GM18907 (cell line): Measurements from ENCODE around the gene PRM1.

Experiments used
- ATAC-seq: cut with Tn5 transposase; IDR thresholded peaks from one replicate; pipeline ENCODE4 v1.9.1; 2021; ENCODE audit warnings: mild to moderate bottlenecking, moderate library complexity; ENCODE audit not compliant: unreplicated experiment

Gene PRM1, protein sequence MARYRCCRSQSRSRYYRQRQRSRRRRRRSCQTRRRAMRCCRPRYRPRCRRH

DNA sequence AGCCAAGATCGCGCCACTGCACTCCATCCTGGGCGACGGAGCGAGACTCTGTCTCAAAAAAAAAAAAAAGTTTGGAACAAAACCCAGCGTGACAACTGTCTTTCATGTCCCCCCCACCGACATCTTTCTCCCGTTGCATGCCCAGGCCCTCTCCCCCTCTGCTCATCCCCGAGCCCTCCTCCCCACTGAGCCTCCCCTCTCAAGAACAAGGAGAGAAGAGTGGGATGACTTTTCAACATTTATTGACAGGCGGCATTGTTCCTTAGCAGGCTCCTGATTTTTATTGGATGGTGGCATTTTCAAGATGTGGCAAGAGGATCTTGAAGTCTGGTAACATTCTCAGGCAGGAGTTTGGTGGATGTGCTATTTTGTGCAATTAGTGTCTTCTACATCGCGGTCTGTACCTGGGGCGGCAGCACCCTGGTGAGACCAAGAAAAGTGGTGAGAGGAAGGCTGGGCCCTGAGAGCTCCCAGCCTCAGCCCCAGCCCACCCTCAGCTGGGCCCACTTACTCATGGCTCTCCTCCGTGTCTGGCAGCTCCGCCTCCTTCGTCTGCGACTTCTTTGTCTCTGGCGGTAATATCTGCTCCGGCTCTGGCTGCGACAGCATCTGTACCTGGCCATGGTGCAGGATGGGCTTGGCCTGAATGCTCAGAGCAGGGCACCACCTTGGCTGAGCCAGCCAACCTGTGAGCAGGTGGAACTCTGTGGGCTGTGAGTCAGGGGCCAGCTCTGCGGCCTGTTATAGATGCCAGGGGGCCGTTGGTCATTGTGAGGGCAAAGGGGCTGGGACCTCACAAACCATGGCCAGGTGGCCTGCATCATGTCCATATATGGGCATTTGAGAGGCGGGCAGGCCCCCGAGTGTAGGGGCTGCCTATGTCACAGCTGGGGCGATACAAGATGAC lies at the start of gene PRM1:
PRM1 (minus strand) TSS at position 715 of the 907 bp plus-strand sequence; CDS start at position 623, 92 bp downstream.
- ATAC-seq, result no peak

DNA sequence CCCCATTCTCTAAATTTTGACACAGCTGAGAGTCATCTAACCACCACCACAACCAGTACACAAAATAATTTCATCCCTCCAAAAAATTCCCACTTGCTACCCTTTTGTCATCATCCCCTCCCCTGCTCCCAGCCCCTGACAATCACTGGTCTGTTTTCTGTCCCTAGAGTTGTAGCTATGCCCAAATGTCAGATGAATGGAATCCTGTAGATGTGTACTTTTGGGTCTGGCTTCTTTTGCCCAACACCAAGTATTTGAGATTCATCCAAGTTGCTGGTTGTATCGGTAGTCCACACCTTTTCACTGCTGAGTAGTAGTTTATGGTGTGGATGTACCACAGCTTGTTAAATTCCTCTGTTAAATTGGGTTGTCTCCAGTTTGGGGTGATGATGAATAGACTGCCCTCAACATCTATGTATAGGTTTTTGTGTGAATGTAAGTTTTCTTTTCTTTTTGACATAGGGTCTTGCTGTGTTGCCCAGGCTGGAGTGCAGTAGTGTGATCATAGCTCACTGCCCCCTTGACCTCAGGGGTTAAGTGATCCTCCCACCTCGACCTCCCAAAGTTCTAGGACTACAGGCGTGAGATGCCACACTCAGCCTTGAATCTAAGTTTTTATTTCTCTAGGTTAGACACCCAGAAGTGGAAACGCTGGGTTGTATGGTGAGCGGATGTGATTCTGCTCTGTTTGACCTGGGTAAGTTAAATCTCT lies 49.6 kb upstream of the PRM1 start:
- ATAC-seq, result no peak

GRCh38 chr16:11329891-11330290 lies 48.8 kb upstream of the PRM1 start:
- no peak for ATAC-seq

DNA sequence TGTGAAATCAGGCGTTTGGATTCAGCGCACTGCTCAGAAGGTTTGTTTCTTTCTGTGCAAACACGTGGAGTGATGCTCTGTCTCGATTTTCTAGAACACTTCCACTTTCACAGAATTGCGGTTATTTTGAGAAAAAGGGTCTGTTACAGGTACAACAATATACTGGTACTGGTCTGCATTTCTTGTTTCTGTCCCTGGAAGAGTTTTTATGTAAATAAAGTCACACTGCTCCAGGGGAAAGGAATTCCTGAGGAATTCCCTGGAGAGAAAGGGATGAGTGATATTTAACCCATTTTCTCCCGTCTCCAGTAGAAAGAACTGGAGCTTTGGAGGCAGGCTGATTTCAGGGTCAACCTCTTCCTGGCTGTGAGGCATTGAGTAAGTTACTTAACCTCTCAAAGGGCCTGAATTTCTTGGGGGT lies 48.0 kb upstream of the PRM1 start:
- ATAC-seq, result peak; percentile 28

DNA sequence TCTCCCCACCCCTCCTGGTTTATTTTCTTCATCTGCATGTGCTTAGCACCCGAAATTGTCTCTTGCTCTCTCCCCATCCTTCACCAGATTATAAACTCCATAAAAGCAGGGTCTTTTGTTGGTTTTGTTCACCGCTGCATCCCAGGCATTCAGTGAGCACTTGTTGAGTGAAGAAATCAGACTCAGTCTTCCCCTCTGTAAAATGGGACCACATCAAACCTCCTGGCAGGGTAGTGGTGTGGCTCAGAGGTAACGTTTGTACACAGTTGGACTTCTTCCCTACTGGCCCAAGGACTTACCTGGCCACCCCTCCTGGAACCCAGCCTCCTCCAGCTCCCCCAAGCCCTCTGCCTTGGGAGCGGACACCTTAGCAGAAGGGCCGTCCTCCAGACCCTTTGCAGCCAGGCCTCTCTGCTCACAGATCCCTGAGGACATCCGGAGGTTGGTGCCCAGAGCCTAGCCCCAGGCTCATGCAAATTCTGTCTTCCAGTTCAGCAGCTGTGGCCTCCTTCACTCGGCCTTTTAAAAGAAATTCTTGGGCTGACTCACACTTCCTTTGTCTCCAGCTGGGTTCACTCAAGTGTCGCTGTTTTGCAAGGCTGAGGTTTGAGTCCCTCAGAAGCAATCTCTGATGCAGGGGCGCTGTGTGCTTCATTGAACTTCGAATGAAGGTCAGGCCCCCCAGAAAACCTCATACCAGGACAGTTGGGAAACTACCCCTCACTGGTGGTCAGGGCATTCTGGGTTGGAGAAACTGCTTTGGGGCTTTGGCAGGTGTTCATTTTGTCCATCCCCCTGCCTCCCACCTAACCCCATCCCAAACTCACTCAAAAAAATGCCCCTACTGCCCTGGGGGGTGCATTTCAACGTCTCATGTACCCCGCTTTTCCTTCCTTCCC lies 47.3 kb upstream of the PRM1 start:
- peak; percentile 71 for ATAC-seq

GRCh38 chr16:11327277-11328171 lies 46.4 kb upstream of the PRM1 start:
- ATAC-seq, result peak; percentile 38

DNA sequence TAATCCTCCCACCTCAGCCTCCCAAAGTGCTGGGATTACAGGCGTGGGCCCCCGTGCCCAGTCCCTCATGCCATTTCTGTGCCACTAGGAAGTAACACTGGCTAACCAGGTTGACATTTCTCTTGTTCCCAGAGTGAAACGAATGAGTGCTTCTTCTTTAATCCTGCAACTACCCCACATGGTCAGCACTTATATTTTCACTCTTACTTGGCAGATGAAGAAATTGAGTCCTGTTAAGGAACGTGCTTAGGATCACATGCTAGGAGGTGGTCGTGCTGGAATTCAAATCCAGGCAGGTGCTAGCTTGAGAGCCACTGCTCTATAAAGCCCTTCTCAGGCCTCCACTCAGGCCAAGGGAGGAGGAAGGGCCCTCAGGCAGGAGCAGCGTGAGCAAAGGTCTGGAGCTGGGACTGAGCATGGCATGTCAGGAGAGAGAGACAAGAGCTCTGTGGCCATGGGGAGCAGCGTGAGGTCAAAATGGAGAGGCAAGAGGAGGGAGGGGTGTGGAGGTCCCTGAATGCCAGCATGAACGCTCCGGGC lies 45.7 kb upstream of the PRM1 start:
- ATAC-seq, result no peak

GRCh38 chr16:11326084-11326736 lies 45.1 kb upstream of the PRM1 start:
- ATAC-seq, result no peak

DNA sequence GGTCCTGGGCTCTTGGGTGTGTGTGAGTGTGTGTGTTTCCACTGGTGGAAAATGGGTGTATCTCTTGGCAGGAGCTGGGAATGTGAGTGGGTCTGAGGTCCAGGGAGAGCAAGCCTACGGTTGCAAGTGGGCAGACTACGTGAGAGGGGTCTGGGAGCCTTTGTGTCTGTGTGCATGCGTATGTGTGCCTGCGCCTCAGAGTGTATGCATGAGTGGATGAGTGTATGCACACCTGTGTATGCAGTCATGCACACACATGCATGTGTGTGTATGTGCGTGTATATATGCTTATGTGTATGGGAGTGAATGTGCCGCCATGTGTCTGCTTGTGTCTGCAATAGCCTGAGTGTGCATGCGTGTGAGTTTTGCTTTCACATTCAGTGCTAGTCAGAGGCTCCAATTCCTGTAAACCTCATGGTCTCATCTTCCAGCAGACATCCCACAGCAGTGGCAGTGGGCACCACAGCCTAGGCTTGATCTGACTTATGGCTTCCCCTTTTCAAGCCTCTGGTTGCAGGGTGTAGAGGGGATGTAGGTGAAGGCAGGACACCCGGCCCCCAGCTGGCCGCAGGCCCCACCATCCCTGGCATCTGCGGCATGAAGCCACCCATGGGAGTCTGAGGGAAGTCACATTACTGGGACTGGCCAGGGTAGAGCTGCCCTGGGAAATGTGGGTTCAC lies 44.4 kb upstream of the PRM1 start:
- ATAC-seq, result no peak

- no peak for ATAC-seq
These were observed 42.6 kb upstream of the PRM1 start for GRCh38 chr16:11323551-11324336.

DNA sequence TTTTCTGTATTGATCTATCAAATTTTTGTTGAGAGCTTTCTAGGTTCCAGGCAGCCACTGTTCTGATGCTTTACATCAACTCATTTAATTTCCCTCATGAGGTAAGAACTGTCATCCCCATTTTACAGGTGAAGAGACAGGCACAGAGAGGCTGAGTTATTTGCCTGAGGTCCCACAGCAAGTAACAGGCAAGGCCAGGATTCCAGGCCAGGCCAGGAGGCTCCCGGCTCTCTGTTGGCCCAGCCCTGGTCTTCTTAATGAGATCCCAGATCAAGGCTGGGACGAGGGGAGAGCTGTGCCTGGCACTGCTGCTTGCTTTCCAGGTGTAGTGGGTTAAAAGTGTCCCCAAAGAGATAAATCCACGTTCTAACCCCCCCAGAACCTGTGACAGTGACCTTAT lies 41.7 kb upstream of the PRM1 start:
- ATAC-seq, result no peak

DNA sequence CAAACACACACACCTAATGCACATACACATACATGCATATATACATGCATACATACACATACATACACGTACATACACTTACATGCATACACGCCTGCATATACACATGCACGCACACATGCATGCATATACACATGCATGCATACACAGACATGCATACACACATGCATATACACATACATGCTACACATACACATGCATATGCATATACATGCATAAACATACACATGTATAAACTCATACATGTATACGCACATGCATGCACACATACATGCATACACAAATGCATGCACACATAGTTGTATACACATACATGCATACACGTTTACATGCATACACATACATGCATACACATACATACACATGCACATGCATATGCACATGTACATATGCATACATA lies 40.5 kb upstream of the PRM1 start:
- no peak for ATAC-seq

- no peak for ATAC-seq
These were observed 39.0 kb upstream of the PRM1 start for GRCh38 chr16:11320170-11320569.

DNA sequence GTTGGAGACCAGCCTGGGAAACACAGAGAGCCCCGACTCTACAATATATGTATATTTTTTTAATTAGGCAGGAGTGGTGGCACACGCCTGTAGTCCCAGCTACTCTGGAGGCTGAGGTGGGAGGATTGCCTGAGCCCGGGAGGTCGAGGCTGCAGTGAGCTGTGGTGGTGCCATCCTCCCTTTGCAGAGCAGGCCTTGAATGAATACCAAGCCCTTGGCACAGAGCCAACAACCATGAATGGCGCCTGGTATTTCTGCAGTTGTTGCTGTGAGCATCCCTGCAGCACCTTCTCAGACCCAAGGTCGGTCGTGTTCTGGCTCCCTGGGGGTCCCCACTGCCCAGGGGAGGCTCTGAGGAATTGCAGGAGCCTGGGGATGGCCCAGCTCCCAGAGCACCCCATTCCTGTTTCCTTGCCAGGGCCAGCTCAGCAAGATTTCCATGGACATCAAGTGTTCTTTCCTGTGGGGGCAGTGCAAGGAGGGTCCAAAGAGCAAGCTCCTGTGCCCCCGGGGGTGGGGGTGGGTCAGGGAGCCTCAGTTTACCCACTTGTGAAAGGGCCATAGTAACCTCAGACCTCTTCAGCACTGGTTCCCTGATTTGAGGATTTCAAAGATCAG lies 38.5 kb upstream of the PRM1 start:
- no peak for ATAC-seq

GRCh38 chr16:11318817-11319216 lies 37.7 kb upstream of the PRM1 start:
- ATAC-seq, result no peak

- no peak for ATAC-seq
These were observed 35.3 kb upstream of the PRM1 start for GRCh38 chr16:11316331-11317015.

DNA sequence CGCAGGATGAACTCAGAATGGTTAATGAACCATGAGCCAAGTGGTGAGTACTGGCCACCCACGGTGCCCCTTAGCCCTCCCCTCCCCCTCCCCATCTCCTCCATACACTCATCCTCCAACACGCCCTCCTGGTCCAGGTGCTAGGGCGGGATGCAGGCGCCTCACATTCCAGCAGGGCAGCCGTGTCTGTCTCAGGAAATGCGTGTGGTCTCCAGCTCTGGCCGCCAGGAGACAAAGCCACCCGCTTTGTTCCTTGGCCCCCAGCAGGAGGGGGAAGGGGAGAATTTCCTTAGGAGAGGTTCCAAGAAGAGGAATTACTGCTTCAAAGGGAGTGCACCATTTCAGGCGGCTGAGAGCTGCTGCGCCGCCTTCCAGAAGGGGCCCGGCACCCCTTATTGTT lies 34.4 kb upstream of the PRM1 start:
- ATAC-seq, result no peak
